ENCODE results near the gene MEF2D. TPM values are rescaled to one million over a fixed set of nuclear protein-coding genes. Genes with fewer than 3 reads are reported as not detected.

The MEF2D gene
- total RNA-seq, 1 donor from 2014 or later: 16.6 TPM

- no peak overlapping the region for H3K4me3 ChIP-seq (ENCODE audit: low read depth, low read length)
- no peaks in the 10 kb centered on the region for H3K36me3 ChIP-seq (ENCODE audit: control insufficient read depth, insufficient read depth, low read length)
- DNase-seq (ENCODE audit: low read depth): no peak
- TF ChIP-seq CTCF (IDR thresholded peaks at IDR 0.05; ENCODE audit: insufficient read depth, low read length, poor library complexity, severe bottlenecking): peak; percentile 52
- peaks cover 33% of the 10 kb centered on the region for H3K27me3 ChIP-seq (ENCODE audit: control insufficient read depth, insufficient read depth, low read length)
Observed at GRCh38 chr1:156444407-156445001, 56.1 kb downstream of the MEF2D start.

GRCh38 chr1:156443286-156443685 lies 57.3 kb downstream of the MEF2D start:
- Histone ChIP-seq H3K36me3 (ENCODE audit: control insufficient read depth, insufficient read depth, low read length) (no peaks in the 10 kb centered on the region), H3K27me3 (ENCODE audit: control insufficient read depth, insufficient read depth, low read length) (peaks cover 44% of the 10 kb centered on the region), H3K4me3 (ENCODE audit: low read depth, low read length) (no peak overlapping the region)
- TF ChIP-seq CTCF (IDR thresholded peaks at IDR 0.05; ENCODE audit: insufficient read depth, low read length, poor library complexity, severe bottlenecking): no peak
- no peak for DNase-seq (ENCODE audit: low read depth)

GRCh38 chr1:156440654-156441437 lies 59.7 kb downstream of the MEF2D start:
- H3K4me3 ChIP-seq (ENCODE audit: low read depth, low read length): no peak overlapping the region
- no peaks in the 10 kb centered on the region for H3K36me3 ChIP-seq (ENCODE audit: control insufficient read depth, insufficient read depth, low read length)
- peaks cover 65% of the 10 kb centered on the region for H3K27me3 ChIP-seq (ENCODE audit: control insufficient read depth, insufficient read depth, low read length)
- no peak for TF ChIP-seq CTCF (IDR thresholded peaks at IDR 0.05; ENCODE audit: insufficient read depth, low read length, poor library complexity, severe bottlenecking)
- DNase-seq (ENCODE audit: low read depth): no peak

GRCh38 chr1:156439777-156440183 lies 60.8 kb downstream of the MEF2D start:
- TF ChIP-seq CTCF (IDR thresholded peaks at IDR 0.05; ENCODE audit: insufficient read depth, low read length, poor library complexity, severe bottlenecking): no peak
- no peak for DNase-seq (ENCODE audit: low read depth)
- peaks cover 75% of the 10 kb centered on the region for H3K27me3 ChIP-seq (ENCODE audit: control insufficient read depth, insufficient read depth, low read length)
- no peaks in the 10 kb centered on the region for H3K36me3 ChIP-seq (ENCODE audit: control insufficient read depth, insufficient read depth, low read length)
- no peak overlapping the region for H3K4me3 ChIP-seq (ENCODE audit: low read depth, low read length)

GRCh38 chr1:156439036-156439776 lies 61.4 kb downstream of the MEF2D start:
- DNase-seq (ENCODE audit: low read depth): no peak
- H3K4me3 ChIP-seq (ENCODE audit: low read depth, low read length): no peak overlapping the region
- no peaks in the 10 kb centered on the region for H3K36me3 ChIP-seq (ENCODE audit: control insufficient read depth, insufficient read depth, low read length)
- no peak for TF ChIP-seq CTCF (IDR thresholded peaks at IDR 0.05; ENCODE audit: insufficient read depth, low read length, poor library complexity, severe bottlenecking)
- peaks cover 81% of the 10 kb centered on the region for H3K27me3 ChIP-seq (ENCODE audit: control insufficient read depth, insufficient read depth, low read length)
